Left renal cortex interstitium (tissue), 4 donors: ENCODE measurements around the gene ETV7. TPM values are rescaled to one million over a fixed set of nuclear protein-coding genes. Genes with fewer than 3 reads are reported as not detected.

Experiments used
- DNase-seq, 4 donors: peaks; one replicate each; pipeline ENCODE4 v3.0.0-alpha.2; 2013; ENCODE audit warnings: low read depth in 4 of 4, low spot score in 2 of 4, missing footprints in 1 of 4
- polyA plus RNA-seq, 4 donors: library from polyadenylated mRNA; unstranded; fragments of 120-200 nt; gene quantifications; one replicate each; pipeline ENCODE4 v1.2.1, GENCODE V29; 2013; ENCODE audit not compliant: insufficient read length in 4 of 4

Gene ETV7
- polyA plus RNA-seq, 4 donors = 0.09 to 0.27 (median 0.17) TPM; not detected in 1

DNA sequence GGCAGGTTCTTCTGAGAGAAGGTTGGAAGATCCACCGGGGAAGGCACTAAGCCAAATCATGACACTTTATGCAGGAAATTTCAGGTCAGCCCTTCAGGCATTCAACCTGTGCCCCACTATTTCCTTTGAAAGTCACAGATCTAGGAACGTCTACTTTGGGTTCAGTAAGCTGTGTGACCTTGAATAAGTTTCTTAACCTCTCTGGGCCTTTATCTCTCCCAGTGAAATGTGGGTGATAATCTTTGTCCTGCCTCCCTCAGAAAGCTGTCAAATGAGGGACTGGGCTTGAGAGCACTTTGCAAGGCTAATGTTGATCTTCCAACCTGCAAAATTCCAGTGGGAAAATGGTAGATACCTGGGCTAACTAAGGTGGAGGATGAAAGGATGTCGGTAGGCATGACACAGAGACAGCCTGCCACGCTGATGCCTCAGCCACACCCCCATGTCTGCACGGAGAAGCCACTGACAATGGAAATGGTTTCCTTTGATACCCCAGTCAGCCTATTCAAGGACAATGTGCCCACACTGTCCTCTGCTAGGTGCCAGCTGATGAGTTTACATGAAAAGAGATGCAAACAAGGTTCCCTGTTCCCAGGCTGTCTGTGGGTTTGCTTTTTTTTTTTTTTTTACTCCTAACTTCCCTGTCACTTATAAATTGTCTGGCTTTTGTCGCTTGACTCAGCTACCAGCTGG, 60.1 kb downstream of the ETV7 start:
- DNase-seq = no peak

GRCh38 chr6:36326356-36326995, 61.0 kb downstream of the ETV7 start:
- peak in 2 of 4 donors; percentile 49 to 57 for DNase-seq

GRCh38 chr6:36324715-36325114, 62.8 kb downstream of the ETV7 start:
- DNase-seq = no peak

DNA sequence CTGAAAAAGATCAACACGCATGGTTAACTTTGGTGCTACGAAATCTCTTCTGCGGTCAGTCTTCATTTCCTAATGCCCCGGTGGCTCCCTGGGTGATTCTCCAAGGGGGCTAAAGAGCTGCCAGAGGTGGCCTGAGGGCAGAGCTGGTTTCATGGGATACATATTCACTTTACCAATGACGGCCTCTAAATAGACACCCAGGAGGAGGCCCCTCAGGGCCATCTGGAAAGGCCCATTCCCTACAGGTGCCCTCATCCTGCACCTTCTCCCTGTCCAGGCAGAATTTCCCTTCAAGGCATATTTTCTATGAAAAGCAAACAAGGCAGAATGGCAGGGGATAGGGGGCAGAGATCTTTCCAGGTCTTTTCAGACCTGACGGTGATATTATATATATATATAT, 63.3 kb downstream of the ETV7 start:
- DNase-seq = no peak

- no peak for DNase-seq
Observed at GRCh38 chr6:36323062-36323461, 64.4 kb downstream of the ETV7 start.

- no peak for DNase-seq
Observed at GRCh38 chr6:36322591-36322990, 64.9 kb downstream of the ETV7 start.

DNA sequence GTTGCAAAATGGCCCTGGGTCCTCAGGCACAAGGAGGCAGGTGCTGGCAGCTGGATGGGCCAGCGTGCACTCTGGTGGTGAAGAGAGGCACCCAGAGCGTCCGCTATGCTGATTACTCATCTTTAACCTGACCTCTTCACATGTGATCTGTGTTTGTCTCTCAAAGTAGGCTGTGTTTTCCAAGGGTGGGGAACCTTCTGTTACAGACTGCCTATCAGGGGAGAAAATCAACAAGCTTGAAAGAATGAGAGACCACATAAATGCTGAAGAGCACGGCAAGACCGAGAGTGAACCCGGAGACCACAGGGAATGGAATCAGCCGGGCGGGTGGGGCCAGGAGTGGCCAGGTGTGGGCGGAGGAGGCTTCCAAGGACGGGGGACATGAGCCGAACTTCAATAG, 67.0 kb downstream of the ETV7 start:
- no peak for DNase-seq

DNA sequence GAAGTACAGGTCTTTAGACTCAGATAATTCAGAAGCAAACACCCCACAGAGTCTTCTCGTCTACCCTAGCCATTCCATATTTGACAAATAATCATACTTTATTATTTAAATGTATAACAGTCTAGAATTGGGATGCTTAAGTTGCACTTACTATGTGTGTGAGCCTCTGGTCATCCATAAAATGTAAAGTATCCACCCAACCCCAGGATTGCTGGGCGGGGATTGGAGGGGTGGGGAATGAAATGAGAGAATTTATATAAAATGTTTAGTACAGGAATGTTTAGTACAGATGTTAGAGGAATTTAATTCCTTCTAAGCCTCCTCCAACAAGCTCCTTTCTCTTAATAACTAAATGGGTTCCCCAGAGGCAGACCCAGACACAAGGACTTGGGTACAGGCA, 67.6 kb downstream of the ETV7 start:
- no peak for DNase-seq

DNA sequence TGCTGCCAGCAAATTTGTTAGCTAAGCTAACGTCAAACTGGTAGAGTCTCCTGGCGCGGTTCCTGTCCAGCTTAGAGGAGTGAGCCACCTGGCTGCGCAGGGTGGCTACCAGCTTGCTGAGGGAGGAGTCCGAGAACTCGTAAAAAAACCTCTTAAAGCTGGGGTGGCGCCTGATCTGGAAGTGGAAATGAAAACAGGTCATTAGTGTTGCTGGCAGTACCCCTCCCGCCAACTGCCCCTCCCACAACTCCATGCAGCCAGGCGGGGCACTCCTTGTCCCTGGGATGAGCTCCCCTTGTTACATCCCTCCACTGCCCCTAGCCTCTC, 68.1 kb downstream of the ETV7 start:
- DNase-seq = no peak

DNA sequence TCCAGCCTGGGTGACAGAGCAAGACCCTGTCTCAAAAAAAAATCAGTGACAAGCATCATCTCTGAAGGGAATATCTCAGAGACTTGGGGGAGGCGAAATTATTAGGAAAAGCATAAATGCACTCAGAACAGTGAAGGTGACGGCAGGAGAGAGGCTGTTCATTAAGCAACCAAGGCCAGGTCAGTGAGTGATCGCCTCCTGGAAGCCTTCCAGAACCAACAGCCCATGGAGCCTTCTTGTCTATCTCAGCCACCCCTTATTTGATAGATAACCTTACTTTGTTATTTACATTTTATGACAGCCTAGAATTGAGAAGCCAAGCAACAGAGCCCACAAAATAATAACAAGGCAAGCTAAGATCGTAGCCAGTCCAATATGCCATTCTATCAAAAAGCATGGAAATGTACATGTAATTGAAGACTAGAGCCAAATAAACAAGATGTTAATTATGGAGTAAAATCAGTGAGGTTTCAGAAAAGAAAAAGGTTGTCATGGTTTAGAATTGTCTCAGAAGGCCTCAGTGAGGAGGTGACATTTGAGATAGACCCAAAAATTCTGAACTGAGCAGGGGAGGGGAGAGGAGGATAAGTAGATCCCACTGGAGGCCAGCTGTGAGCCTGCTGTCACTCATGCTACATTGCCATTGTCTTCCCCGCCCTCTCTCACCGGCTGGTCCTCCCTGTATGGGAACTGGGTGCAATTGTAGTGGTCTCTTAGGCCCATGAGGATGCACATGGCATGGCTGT, 68.6 kb downstream of the ETV7 start:
- DNase-seq = no peak

GRCh38 chr6:36317623-36318022, 69.8 kb downstream of the ETV7 start:
- no peak for DNase-seq

Other genes with a start within 250 kb of the ETV7 start
- 10 to 100 TPM; 40.5 to 64.9 (median 47.1) TPM for gene BRPF3, start 190.9 kb downstream of the ETV7 start, polyA plus RNA-seq
- 1 to 10 TPM; 1.7 to 3.0 (median 2.8) TPM for gene PNPLA1, start 117.6 kb downstream of the ETV7 start, polyA plus RNA-seq
- gene BNIP5, start 50.8 kb downstream of the ETV7 start, polyA plus RNA-seq = under 1 TPM; 0.09 to 0.30 (median 0.20) TPM
- gene PXT1, start 55.2 kb upstream of the ETV7 start, polyA plus RNA-seq = under 1 TPM in 2 of 4 donors, not detected in 2; 0.08 to 0.11 TPM
- gene KCTD20, start 55.3 kb upstream of the ETV7 start, polyA plus RNA-seq = 10 to 100 TPM; 43.8 to 53.8 (median 50.2) TPM
- 10 to 100 TPM; 40.3 to 60.5 (median 50.0) TPM for gene STK38, start 159.8 kb upstream of the ETV7 start, polyA plus RNA-seq
- 100 to 1,000 TPM; 540 to 635 (median 592) TPM for gene SRSF3, start 206.7 kb upstream of the ETV7 start, polyA plus RNA-seq